OCI-LY3 (cell line): Measurements from ENCODE around the gene CCDC85A.

Experiments
- EZH2phosphoT487 ChIP-seq: fragments of 200-600 bp; shearing (Covaris generic); IDR thresholded peaks from 2 replicates; pipeline ENCODE4 v1.6.1; 2018; ENCODE audit warnings: antibody characterized with exemption, mixed run types, low read depth
- TF ChIP-seq, protein P1 (sequence below): fragments of 200-600, 300-600 bp; sonication (generic); IDR thresholded peaks from 2 replicates; pipeline ENCODE4 v1.5.1; 2014; ENCODE audit warnings: antibody characterized with exemption, low read length, low read depth

DNA sequence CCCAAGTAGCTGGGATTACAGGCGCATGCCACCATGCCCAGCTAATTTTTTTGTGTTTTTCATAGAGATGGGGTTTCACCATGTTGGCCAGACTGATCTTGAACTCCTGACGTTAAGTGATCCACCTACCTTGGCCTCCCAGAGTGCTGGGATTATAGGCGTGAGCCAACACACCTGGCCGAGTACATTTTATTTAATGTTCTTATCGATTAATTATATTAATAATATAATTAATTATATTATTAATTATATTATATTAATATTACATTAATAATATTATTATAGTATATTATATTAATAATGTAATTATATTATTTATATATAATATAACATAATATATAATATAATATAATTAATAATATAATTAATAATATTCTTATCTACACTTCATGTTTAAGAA is 101.4 kb downstream of the CCDC85A start:
- TF ChIP-seq, protein P1, sequence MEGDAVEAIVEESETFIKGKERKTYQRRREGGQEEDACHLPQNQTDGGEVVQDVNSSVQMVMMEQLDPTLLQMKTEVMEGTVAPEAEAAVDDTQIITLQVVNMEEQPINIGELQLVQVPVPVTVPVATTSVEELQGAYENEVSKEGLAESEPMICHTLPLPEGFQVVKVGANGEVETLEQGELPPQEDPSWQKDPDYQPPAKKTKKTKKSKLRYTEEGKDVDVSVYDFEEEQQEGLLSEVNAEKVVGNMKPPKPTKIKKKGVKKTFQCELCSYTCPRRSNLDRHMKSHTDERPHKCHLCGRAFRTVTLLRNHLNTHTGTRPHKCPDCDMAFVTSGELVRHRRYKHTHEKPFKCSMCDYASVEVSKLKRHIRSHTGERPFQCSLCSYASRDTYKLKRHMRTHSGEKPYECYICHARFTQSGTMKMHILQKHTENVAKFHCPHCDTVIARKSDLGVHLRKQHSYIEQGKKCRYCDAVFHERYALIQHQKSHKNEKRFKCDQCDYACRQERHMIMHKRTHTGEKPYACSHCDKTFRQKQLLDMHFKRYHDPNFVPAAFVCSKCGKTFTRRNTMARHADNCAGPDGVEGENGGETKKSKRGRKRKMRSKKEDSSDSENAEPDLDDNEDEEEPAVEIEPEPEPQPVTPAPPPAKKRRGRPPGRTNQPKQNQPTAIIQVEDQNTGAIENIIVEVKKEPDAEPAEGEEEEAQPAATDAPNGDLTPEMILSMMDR, result no peak
- no peak for TF ChIP-seq EZH2phosphoT487
